CD4-positive, alpha-beta T cell treated with Interleukin-21 for 1 hour (primary cell): ENCODE data around the gene C1orf174.

Experiments used
- DNase-seq: peaks from one replicate; pipeline ENCODE4 v3.0.0-alpha.2; 2020

C1orf174 gene

GRCh38 chr1:3864884-3865283 lies 35.2 kb downstream of the C1orf174 start:
- no peak for DNase-seq

- DNase-seq: no peak
These were observed 36.7 kb downstream of the C1orf174 start for GRCh38 chr1:3863231-3863935.

- DNase-seq: peak; percentile 13
These were observed 41.7 kb downstream of the C1orf174 start for GRCh38 chr1:3858231-3858981.

- no peak for DNase-seq
These were observed 42.3 kb downstream of the C1orf174 start for GRCh38 chr1:3857791-3858129.

- peak; percentile 99 for DNase-seq
These were observed 42.9 kb downstream of the C1orf174 start, which contains the start of the genes CEP104 and DFFB for GRCh38 chr1:3856923-3857790. CEP104 (minus strand) TSS chr1:3857211; CDS start chr1:3852407, 4,804 bp downstream. DFFB (plus strand) TSS chr1:3857476; CDS start chr1:3857604, 128 bp downstream.

- DNase-seq: no peak
These were observed 47.2 kb downstream of the C1orf174 start for GRCh38 chr1:3852711-3853485.

GRCh38 chr1:3852091-3852490 lies 48.0 kb downstream of the C1orf174 start:
- no peak for DNase-seq

GRCh38 chr1:3851292-3851691 lies 48.8 kb downstream of the C1orf174 start:
- DNase-seq: no peak

GRCh38 chr1:3850857-3851256 lies 49.2 kb downstream of the C1orf174 start:
- DNase-seq: no peak

- DNase-seq: no peak
These were observed 53.0 kb downstream of the C1orf174 start for GRCh38 chr1:3847081-3847480.

GRCh38 chr1:3846541-3846940 lies 53.5 kb downstream of the C1orf174 start:
- DNase-seq: no peak

- DNase-seq: no peak
These were observed 57.2 kb downstream of the C1orf174 start for GRCh38 chr1:3842912-3843311.

- DNase-seq: no peak
These were observed 58.6 kb downstream of the C1orf174 start for GRCh38 chr1:3841491-3841890.
